Mucosa of rectum (tissue), 2 donors: Measurements from ENCODE around the gene SLC7A7.
"Not testable (repeated sequence)": the region's sequence is repeated elsewhere in the genome, so short reads cannot be mapped to it uniquely, and the experiment has no call there.

Experiments
- H3K27ac ChIP-seq, 2 donors: one replicate each; pipeline ENCODE4 v1.7.0; 2013; ENCODE audit warnings: inconsistent platforms in 2 of 2, low read depth in 2 of 2, low read length in 2 of 2
- H3K27me3 ChIP-seq, 2 donors: one replicate each; pipeline ENCODE4 v1.7.0; 2013; ENCODE audit warnings: low read length in 2 of 2; ENCODE audit not compliant: control insufficient read depth in 2 of 2, insufficient read depth in 2 of 2
- H3K36me3 ChIP-seq, 2 donors: one replicate each; pipeline ENCODE4 v1.7.0; 2013; ENCODE audit warnings: low read length in 2 of 2; ENCODE audit not compliant: control insufficient read depth in 2 of 2, insufficient read depth in 2 of 2
- H3K4me1 ChIP-seq, 2 donors: one replicate each; pipeline ENCODE4 v1.7.0; 2013; ENCODE audit warnings: low read length in 2 of 2, mild to moderate bottlenecking in 1 of 2; ENCODE audit not compliant: control insufficient read depth in 2 of 2, insufficient read depth in 2 of 2
- H3K4me3 ChIP-seq, 2 donors: one replicate each; pipeline ENCODE4 v1.7.0; 2013; ENCODE audit warnings: low read length in 2 of 2
- H3K9ac ChIP-seq, 2 donors: one replicate each; pipeline ENCODE4 v1.7.0; 2013; ENCODE audit warnings: low read length in 2 of 2, low read depth in 1 of 2, mild to moderate bottlenecking in 1 of 2
- H3K9me3 ChIP-seq, 2 donors: one replicate each; pipeline ENCODE4 v1.7.0; 2013; ENCODE audit warnings: low read length in 2 of 2; ENCODE audit not compliant: control insufficient read depth in 2 of 2
- donor health status: healthy.
- donor health status: Normal muscosa, but diverticular disease.

Gene SLC7A7

DNA sequence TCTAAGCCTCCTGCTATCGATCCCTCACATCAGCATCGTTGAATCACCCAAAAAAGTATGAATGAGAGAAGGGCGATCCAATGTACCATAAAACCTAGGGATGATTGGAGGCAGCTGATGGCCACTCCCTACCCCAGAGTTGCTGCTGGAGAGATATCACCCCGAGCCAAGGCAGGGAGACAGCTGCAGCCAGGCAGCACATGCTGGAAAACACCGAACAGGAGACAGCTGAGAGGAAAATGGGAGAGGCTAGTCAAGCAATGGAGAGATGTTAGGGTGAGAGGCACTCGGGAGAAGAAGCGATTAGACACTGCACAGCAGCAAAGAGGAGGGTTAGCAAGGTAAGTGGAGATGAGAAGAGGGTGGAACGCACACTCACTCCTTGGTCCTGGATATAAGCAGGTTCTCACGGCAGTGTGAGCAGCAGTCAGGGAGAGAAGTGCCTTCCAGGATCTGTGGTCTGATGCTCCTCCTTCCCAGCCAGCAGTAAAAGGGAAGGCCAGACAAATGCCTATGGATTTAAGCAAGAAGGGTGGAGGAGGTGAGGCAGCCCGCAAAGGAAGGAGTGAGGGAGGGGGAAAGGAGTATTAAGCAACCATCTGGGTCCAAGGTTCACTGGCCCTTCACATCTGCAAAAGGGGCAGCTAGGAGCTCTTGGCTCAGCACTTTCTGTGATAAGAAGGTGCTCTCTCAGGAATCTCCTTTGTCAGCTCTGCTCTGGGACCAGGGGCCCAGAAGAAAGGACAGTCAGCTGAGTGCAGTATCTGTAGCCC is at the start of gene SLC7A7:
SLC7A7 (minus strand) TSS at position 495 of the 773 bp plus-strand sequence. CDS start 2,037 bp downstream, outside the sequence.
- no peak within 1 kb of the TSS for H3K9ac ChIP-seq
- peak within 1 kb of the TSS; percentile 49 to 61 for H3K27ac ChIP-seq
- peaks cover 9 to 17% of the 10 kb centered on the region in 2 donors for H3K4me1 ChIP-seq
- no peaks in the 10 kb centered on the region for H3K9me3 ChIP-seq
- no peaks in the 10 kb centered on the region for H3K27me3 ChIP-seq
- H3K36me3 ChIP-seq = no peaks in the 10 kb centered on the region
- peak within 1 kb of the TSS; percentile 31 to 61 for H3K4me3 ChIP-seq

DNA sequence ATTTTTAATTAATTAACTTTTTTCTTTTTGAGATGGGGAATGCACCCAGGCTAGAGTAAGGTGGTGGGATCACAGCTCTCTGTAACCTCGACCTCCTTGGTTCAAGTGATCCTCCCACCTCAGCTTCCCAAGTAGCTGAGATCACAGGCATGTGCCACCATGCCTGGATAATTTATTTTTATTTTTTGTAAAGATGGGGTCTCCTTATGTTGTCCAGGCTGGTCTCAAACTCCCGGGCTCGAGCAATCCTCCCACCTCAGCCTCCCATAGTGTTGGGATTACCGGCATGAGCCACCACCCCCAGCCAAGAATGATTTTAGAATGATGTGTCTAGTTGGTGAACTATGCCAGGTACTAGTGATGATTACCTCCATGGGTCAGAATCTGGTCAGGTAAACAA is 49.7 kb upstream of the SLC7A7 start:
- H3K36me3 ChIP-seq = no peaks in the 10 kb centered on the region
- no peak overlapping the region for H3K9ac ChIP-seq
- peaks cover 0 to 1% of the 10 kb centered on the region in 2 donors for H3K4me1 ChIP-seq
- H3K27me3 ChIP-seq = no peaks in the 10 kb centered on the region
- no peak overlapping the region for H3K4me3 ChIP-seq
- H3K9me3 ChIP-seq = no peaks in the 10 kb centered on the region
- no peak overlapping the region for H3K27ac ChIP-seq

DNA sequence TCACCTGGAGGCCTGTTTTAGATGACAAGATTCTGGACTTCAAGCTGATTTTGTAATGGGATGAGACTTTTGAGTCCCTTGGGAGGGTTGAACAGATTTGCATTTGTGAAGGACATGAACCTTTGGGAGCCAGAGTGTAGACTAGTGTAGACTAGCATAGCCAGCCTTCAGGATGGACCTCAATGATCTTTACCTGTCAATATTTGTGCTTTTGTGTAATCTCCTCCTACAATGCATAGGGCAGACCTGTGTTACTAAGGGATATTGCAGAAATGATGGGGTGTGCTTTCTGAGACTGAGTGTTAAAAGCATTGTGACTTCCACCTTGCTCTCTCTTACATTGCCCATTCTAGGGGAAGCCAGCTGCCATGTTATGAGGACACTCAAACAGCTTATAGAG is 46.4 kb upstream of the SLC7A7 start:
- no peaks in the 10 kb centered on the region for H3K27me3 ChIP-seq
- no peaks in the 10 kb centered on the region for H3K4me1 ChIP-seq
- H3K4me3 ChIP-seq = no peak overlapping the region
- no peaks in the 10 kb centered on the region for H3K36me3 ChIP-seq
- H3K27ac ChIP-seq = no peak overlapping the region
- H3K9ac ChIP-seq = no peak overlapping the region
- no peaks in the 10 kb centered on the region for H3K9me3 ChIP-seq

DNA sequence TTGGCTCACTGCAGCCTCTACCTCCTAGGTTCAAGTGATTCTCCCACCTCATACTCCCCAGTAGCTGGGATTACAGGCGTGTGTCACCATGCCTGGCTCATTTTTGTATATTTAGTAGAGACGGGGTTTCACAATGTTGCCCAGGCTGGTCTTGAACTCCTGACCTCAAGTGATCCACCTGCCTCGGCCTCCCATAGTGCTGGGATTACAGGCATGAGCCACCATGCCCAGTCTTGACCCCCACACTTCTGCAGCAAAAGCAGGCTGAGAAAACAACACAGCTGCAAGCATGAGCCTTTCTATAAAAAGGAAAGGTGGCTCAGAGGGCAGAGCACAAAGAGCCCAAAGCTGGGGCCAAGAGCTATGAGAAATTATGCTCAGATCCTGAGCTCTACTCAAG is 45.1 kb upstream of the SLC7A7 start:
- not testable (repeated sequence) for H3K4me3 ChIP-seq, H3K4me1 ChIP-seq, H3K36me3 ChIP-seq, H3K9me3 ChIP-seq, H3K9ac ChIP-seq, H3K27ac ChIP-seq, H3K27me3 ChIP-seq

DNA sequence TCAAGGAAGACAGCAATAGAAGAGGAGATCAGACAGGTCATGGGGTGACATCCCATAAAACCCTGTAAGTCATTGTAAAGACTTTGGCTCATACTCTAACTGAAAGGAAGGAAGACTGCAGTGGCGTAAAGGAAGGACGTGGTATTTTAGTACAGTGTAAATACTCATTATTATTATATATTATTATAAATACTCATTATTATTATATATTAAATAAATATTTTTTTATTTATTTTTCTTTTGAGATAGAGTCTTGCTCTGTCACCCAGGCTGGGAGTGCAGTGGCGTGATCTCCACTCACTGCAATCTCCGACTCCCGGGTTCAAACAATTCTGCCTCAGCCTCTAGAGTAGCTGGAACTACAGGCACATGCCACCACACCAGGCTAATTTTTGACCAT is 41.2 kb upstream of the SLC7A7 start:
- no peak overlapping the region for H3K9ac ChIP-seq
- H3K36me3 ChIP-seq = no peaks in the 10 kb centered on the region
- H3K4me3 ChIP-seq = no peak overlapping the region
- no peak overlapping the region for H3K27ac ChIP-seq
- H3K27me3 ChIP-seq = no peaks in the 10 kb centered on the region
- H3K4me1 ChIP-seq = peaks cover 8 to 9% of the 10 kb centered on the region in 2 donors
- H3K9me3 ChIP-seq = no peaks in the 10 kb centered on the region

DNA sequence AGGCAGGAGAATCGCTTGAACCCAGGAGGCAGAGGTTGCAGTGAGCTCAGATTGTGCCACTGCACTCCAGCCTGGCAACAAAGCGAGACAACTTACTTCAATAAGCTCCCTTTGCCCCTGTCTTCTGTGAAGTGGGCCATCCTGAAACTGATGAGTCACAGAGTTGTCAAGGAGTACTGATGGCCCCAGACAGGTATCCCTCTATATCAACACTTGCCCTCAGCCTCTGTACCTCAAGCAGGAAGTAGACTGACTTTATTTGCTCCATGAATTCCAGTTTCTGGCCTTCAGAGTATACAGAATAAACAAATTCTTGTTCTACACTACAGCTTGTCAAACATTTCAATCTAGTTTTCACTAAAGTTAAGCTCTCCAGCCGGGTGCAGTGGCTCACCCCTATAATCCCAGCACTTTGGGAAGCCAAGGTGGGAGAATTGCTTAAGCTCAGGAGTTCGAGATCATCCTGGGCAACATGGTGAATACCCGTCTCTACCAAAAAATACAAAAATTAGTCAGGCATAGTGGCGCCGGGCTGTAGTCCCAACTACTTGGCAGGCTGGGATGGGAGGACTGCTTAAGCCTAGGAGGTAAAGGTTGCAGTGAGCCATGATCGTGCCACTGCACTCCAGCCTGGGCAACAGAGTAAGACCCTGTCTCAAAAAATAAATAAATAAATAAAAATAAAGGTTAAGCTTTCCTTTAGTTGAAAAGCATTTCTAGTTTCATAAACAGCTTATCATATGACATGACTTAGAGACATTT is 39.9 kb upstream of the SLC7A7 start:
- Histone ChIP-seq H3K36me3 (no peaks in the 10 kb centered on the region), H3K9me3 (no peaks in the 10 kb centered on the region), H3K9ac (no peak overlapping the region), H3K4me3 (no peak overlapping the region), H3K4me1 (peaks cover 12 to 13% of the 10 kb centered on the region in 2 donors), H3K27me3 (no peaks in the 10 kb centered on the region), H3K27ac (no peak overlapping the region)

DNA sequence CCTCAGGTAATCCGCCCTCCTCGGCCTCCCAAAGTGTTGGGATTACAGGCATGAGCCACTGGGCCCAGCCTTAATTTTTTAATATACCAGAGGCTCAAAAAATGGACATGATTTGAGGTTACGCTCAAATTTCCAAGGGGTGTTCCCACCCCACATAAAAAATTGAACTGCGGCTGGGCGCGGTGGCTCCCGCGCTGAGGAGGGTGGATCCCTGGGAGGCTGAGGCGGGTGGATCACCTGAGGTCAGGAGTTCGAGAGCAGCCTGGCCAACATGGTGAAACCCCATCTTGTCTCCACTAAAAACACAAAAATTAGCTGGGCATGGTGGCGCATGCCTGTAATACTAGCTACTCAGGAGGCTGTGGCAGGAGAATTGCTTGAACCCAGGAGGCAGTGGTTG is 39.1 kb upstream of the SLC7A7 start:
- H3K36me3 ChIP-seq, H3K9me3 ChIP-seq, H3K9ac ChIP-seq, H3K27ac ChIP-seq, H3K27me3 ChIP-seq, H3K4me3 ChIP-seq: not testable (repeated sequence)
- H3K4me1 ChIP-seq = peaks cover 13 to 15% of the 10 kb centered on the region in 2 donors

DNA sequence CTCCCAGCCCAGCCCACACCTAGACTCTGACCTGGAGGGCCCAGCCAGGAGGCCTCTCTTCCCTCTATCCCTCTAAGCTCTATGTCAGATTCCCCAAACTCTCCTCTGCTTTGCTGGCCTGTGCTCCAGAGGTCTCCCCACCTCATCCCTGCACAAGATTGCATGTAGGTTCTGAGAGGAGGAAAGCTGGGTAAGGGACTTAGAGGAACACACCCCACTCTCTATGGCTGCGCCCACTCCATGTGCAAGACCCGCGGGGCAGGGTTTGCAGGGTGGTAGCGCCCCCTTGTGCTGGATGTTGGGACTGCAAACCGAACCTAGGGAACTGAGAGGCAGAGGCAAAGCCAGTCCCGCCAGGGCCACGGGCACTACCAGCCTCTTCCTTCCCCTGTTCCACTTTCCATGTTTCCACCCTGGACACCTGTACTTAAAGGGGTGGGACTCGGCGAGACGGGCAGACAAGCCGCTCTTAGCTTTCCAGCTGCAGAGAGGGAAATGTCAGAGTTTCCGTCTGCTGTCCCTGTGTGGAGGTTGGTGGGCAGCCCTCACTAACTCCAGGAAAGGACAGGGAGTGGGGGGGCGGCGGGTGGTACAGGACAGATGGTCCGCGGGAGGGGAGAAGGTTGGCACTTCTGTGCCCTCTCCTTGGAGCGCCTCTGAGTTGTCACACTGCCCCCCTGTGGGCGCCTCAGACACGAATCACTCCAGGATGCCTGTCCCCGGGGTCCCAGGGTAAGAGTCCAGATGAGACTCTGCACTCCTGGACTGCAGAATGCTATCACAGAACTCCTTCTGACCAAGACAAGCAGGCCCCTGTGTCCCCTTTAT is 37.9 kb upstream of the SLC7A7 start:
- Histone ChIP-seq H3K9me3 (no peaks in the 10 kb centered on the region), H3K36me3 (no peaks in the 10 kb centered on the region), H3K27ac (peak overlapping the region; percentile 84 to 94), H3K9ac (peak overlapping the region; percentile 86 to 91), H3K4me1 (peaks cover 13 to 19% of the 10 kb centered on the region in 2 donors), H3K27me3 (no peaks in the 10 kb centered on the region), H3K4me3 (peak overlapping the region; percentile 76 to 82)

DNA sequence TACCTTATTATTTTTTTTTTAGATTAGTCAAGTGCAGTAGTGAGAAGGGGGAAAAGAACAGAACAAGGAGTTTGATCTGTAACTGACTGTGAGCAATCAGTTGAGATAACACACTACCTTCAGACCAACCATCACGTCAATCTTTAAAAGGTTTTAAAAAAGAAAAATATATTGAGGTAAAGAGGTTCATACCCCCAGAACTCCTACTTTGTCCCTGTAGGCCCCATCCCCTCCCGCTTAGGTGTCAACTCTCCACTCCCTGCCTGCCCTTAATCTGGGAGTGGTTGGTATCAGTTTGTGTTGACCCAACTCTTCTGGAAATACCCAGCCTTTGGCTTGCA is 37.3 kb upstream of the SLC7A7 start:
- H3K27me3 ChIP-seq = no peaks in the 10 kb centered on the region
- no peaks in the 10 kb centered on the region for H3K36me3 ChIP-seq
- H3K27ac ChIP-seq = peak overlapping the region; percentile 84 to 94
- no peaks in the 10 kb centered on the region for H3K9me3 ChIP-seq
- peaks cover 13 to 25% of the 10 kb centered on the region in 2 donors for H3K4me1 ChIP-seq
- H3K4me3 ChIP-seq = no peak overlapping the region
- no peak overlapping the region for H3K9ac ChIP-seq

DNA sequence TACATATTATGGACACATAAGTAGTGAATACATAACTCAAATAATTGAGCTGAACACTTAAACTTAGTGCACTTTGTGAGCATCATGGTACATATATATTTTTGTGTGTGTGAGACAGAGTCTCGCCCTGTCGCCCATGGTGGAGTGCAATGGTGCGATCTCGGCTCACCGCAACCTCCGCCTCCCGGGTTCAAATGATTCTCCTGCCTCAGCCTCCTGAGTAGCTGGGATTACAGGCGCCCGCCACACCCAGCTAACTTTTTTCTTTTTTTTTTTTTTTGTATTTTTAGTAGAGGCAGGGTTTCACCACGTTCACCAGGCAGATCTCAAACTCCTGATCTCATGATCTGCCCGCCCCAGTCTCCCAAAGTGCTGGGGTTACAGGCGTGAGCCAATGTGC is 36.9 kb upstream of the SLC7A7 start:
- not testable (repeated sequence) for H3K9ac ChIP-seq, H3K27me3 ChIP-seq, H3K9me3 ChIP-seq, H3K36me3 ChIP-seq, H3K4me3 ChIP-seq
- peak overlapping the region; percentile 63 to 94 for H3K27ac ChIP-seq
- peaks cover 13 to 25% of the 10 kb centered on the region in 2 donors for H3K4me1 ChIP-seq
